GM12878 (cell line): ENCODE results near the gene SLC6A8. TPM values are rescaled to one million over a fixed set of nuclear protein-coding genes. Genes with fewer than 3 reads are reported as not detected.

ENCODE experiments used
- ATAC-seq: fragments of 200-7000 bp; cut with Tn5 transposase; 3 replicates; pipeline ENCODE4 v1.9.1; 2020; ENCODE audit warnings: mild to moderate bottlenecking, moderate library complexity
- BruUV-seq: library from RNA; stranded (reverse); fragments of 400-500 nt; replicated peaks from 2 replicates; lab custom pipeline; 2021; lab: Mats Ljungman, UMichigan
- CTCF ChIA-PET: fragments of 300-600 bp; sonication (Branson Sonifier 250); formaldehyde crosslinking; extraction: SDS; loops from one replicate; lab custom pipeline; 2021; ENCODE audit warnings: inconsistent platforms; lab: Yijun Ruan, JAX
- POLR2A ChIA-PET: fragments of 350-600 bp; formaldehyde crosslinking; extraction: SDS; loops from one replicate; lab custom pipeline; 2021; ENCODE audit warnings: inconsistent platforms; lab: Charles Lee
- RAD21 ChIA-PET: fragments of 300-600 bp; sonication (Branson Sonifier 250); formaldehyde crosslinking; loops from one replicate; lab custom pipeline; 2023; ENCODE audit warnings: antibody characterized with exemption; ENCODE audit not compliant: unreplicated experiment; lab: Charles Lee
- SMC1A ChIA-PET: fragments of 300-600 bp; sonication (Branson Sonifier 250); formaldehyde crosslinking; loops from one replicate; lab custom pipeline; 2023; ENCODE audit not compliant: unreplicated experiment, uncharacterized antibody; lab: Charles Lee
- DNase-seq: peaks from one replicate; pipeline ENCODE4 v3.0.0-alpha.2; 2011; ENCODE audit warnings: low read depth, low spot score
- FAIRE-seq: peaks from 3 replicates; lab custom pipeline; 2011; peaks lifted over from hg19 to GRCh38; lab: Jason Lieb, UNC
- H2AFZ ChIP-seq: 2 replicates; pipeline ENCODE4 v1.6.0; 2011; ENCODE audit warnings: low read depth, low read length, control low read depth; ENCODE audit not compliant: control insufficient read depth
- H3K27ac ChIP-seq: 2 replicates; pipeline ENCODE4 v1.5.1; 2011; ENCODE audit warnings: control low read depth; ENCODE audit not compliant: control insufficient read depth, insufficient read depth
- H3K27me3 ChIP-seq, 2 experiments: replicated peaks in 1 of 2; 2 replicates each; pipeline versions ENCODE4 v1.6.0 to v1.6.1; 2011; ENCODE audit warnings: low read length in 1 of 2; ENCODE audit not compliant: control insufficient read depth in 2 of 2, insufficient read depth in 2 of 2
- H3K36me3 ChIP-seq, 2 experiments: 2 replicates each; pipeline ENCODE4 v1.5.1; 2011; ENCODE audit warnings: low read length in 1 of 2; ENCODE audit not compliant: control insufficient read depth in 2 of 2, insufficient read depth in 2 of 2
- H3K4me1 ChIP-seq: 2 replicates; pipeline ENCODE4 v1.6.1; 2011; ENCODE audit warnings: mild to moderate bottlenecking, low read length, moderate library complexity, mixed read lengths; ENCODE audit not compliant: control insufficient read depth, insufficient read depth
- H3K4me2 ChIP-seq: 2 replicates; pipeline ENCODE4 v1.6.0; 2011; ENCODE audit warnings: control low read depth; ENCODE audit not compliant: control insufficient read depth, insufficient read depth
- H3K4me3 ChIP-seq: fragments of 200-600 bp; sonication (generic); 2 replicates; pipeline ENCODE4 v1.5.1; 2016
- H3K79me2 ChIP-seq: 2 replicates; pipeline ENCODE4 v1.6.0; 2011; ENCODE audit warnings: low read length; ENCODE audit not compliant: control insufficient read depth, insufficient read depth
- H3K9ac ChIP-seq: 2 replicates; pipeline ENCODE4 v1.8.0; 2011; ENCODE audit warnings: low read length, control low read depth, mixed read lengths; ENCODE audit not compliant: control insufficient read depth, insufficient read depth
- H3K9me3 ChIP-seq: replicated peaks from 3 replicates; pipeline ENCODE4 v1.5.1; 2011; ENCODE audit warnings: mild to moderate bottlenecking, low read length; ENCODE audit not compliant: control insufficient read depth, insufficient read depth
- H4K20me1 ChIP-seq: 2 replicates; pipeline ENCODE4 v1.6.0; 2011; ENCODE audit not compliant: control insufficient read depth, insufficient read depth
- DPF2 ChIP-seq: fragments of 450-650 bp; IDR thresholded peaks from 2 replicates; pipeline ENCODE4 v1.6.1; 2017; ENCODE audit warnings: mild to moderate bottlenecking
- EP300 ChIP-seq, 2 experiments: fragments of 150-350 bp in 1 of 2; IDR thresholded peaks; 2 replicates each; pipeline ENCODE4 v1.6.1; 2011 to 2012; ENCODE audit warnings: low read depth in 2 of 2, low read length in 2 of 2, borderline replicate concordance in 1 of 2, improper control_type of control experiment in 1 of 2, inconsistent platforms in 1 of 2; ENCODE audit not compliant: control insufficient read depth in 1 of 2
- GATAD2B ChIP-seq: fragments of 450-650 bp; conservative IDR thresholded peaks from 2 replicates; pipeline ENCODE4 v1.6.1; 2017; ENCODE audit warnings: low read depth, mild to moderate bottlenecking, moderate library complexity
- MTA3 ChIP-seq: IDR thresholded peaks from 2 replicates; pipeline ENCODE4 v1.6.1; 2012; ENCODE audit warnings: low read length, inconsistent platforms, borderline replicate concordance
- NR2C1 ChIP-seq: fragments of 450-650 bp; IDR thresholded peaks from 2 replicates; pipeline ENCODE4 v1.6.1; 2017; ENCODE audit warnings: antibody characterized with exemption, mild to moderate bottlenecking, moderate library complexity
- NR2F1 ChIP-seq: fragments of 450-650 bp; conservative IDR thresholded peaks from 2 replicates; pipeline ENCODE4 v1.6.1; 2017; ENCODE audit warnings: mild to moderate bottlenecking
- RAD51 ChIP-seq: fragments of 450-650 bp; IDR thresholded peaks from 2 replicates; pipeline ENCODE4 v1.6.1; 2016; ENCODE audit warnings: moderate library complexity, mild to moderate bottlenecking, inconsistent platforms
- RUNX3 ChIP-seq: IDR thresholded peaks from 2 replicates; pipeline ENCODE4 v1.6.1; 2012; ENCODE audit warnings: low read length, inconsistent platforms
- SP1 ChIP-seq: IDR thresholded peaks from one replicate; pipeline ENCODE4 v1.6.1; 2011; ENCODE audit warnings: low read depth, low read length
- SPI1 ChIP-seq: IDR thresholded peaks from 2 replicates; pipeline ENCODE4 v1.6.1; 2011; ENCODE audit warnings: low read depth, mild to moderate bottlenecking, low read length, moderate library complexity, borderline replicate concordance; ENCODE audit not compliant: insufficient read depth
- SREBF2 ChIP-seq: IDR thresholded peaks from 2 replicates; pipeline ENCODE4 v1.6.1; 2012; ENCODE audit warnings: mild to moderate bottlenecking, low read length
- TBL1XR1 ChIP-seq: IDR thresholded peaks from 2 replicates; pipeline ENCODE4 v1.6.1; 2012; ENCODE audit warnings: low read depth, low read length, improper control_type of control experiment
- TCF3 ChIP-seq: IDR thresholded peaks from 2 replicates; pipeline ENCODE4 v1.6.1; 2012; ENCODE audit warnings: low read depth, mild to moderate bottlenecking, low read length, borderline replicate concordance; ENCODE audit not compliant: insufficient read depth
- YY1 ChIP-seq: IDR thresholded peaks from 2 replicates; pipeline ENCODE4 v1.6.1; 2011; ENCODE audit warnings: low read depth, mild to moderate bottlenecking, low read length
- ZNF217 ChIP-seq: fragments of 450-650 bp; IDR thresholded peaks from 2 replicates; pipeline ENCODE4 v1.6.1; 2017; ENCODE audit warnings: antibody characterized with exemption, mild to moderate bottlenecking
- ZSCAN29 ChIP-seq: fragments of 450-650 bp; IDR thresholded peaks from 2 replicates; pipeline ENCODE4 v1.6.1; 2017; ENCODE audit warnings: mild to moderate bottlenecking, moderate library complexity
- WGBS: methylation state at CpG from one replicate; pipeline ENCODE4 v1.1.6; 2016; ENCODE audit warnings: low lambda C conversion rate; ENCODE audit not compliant: insufficient replicate concordance, insufficient coverage; ENCODE audit errors: missing lambda C conversion rate; 5-methylcytosine and 5-hydroxymethylcytosine counted together
- in situ Hi-C: fragments of 300-500 bp; cut with MboI; formaldehyde crosslinking; loops from 9 replicates; pipeline ENCODE4 v1.14.3; 2018; ENCODE audit warnings: mixed read lengths
- intact Hi-C: fragments of 100-400 bp; cut with micrococcal nuclease; formaldehyde crosslinking; loops from one replicate; pipeline ENCODE4 v1.14.2; 2022; ENCODE audit not compliant: unreplicated experiment
- polyA plus RNA-seq, 11 experiments: library from polyadenylated mRNA; depleted of rRNA in 4 of 11; unstranded in 6 of 11; stranded (reverse) in 5 of 11; fragments of >200 nt; fragmentation: Nextera tagmentation in 4 of 11; fragmentation: Illumina TruSeq in 1 of 11; extraction: Ambion mirVana in 4 of 11; extraction: Trizol in 1 of 11; gene quantifications; 1 replicate in 1 of 11; 2 replicates in 10 of 11; pipeline versions ENCODE4 v1.2.1 to v1.2.3, GENCODE V29; 2011 to 2016; ENCODE audit warnings: inconsistent platforms in 2 of 11, missing spikeins in 2 of 11, low read depth in 1 of 11
- total RNA-seq, 4 experiments: library from RNA; depleted of rRNA in 3 of 4; stranded (reverse); fragments of >200 nt in 3 of 4; fragmentation: Illumina TruSeq in 1 of 4; extraction: Trizol in 1 of 4; gene quantifications; 2 replicates each; pipeline versions ENCODE4 v1.2.1 to v1.2.3, GENCODE V29; 2013 to 2021

The SLC6A8 gene
- total and polyA plus RNA-seq, 10 of the 15 experiments (the other 5 are each of a cell fraction or from before 2014, with no cell fraction given): 0.01 to 0.72 (median 0.17) TPM; not detected in 6

- no peaks in the 10 kb centered on the region for H3K79me2 ChIP-seq
- intact Hi-C loops (no loop called here), in situ Hi-C loops (no loop called here)
- no TSS peak for BruUV-seq
- no peak overlapping the region for H3K4me3 ChIP-seq
- H3K9ac ChIP-seq: no peak overlapping the region
- SMC1A ChIA-PET: no interaction called here
- CTCF ChIA-PET: interaction anchor here (0.9 kb wide), 1 partner anchor 103 kb away, joined by 3 read pairs; no protein-coding TSS in a partner anchor
- RAD21 ChIA-PET: no interaction called here
- peaks cover 0 to 3% of the 10 kb centered on the region in 2 experiments; a peak in 3 of 4 replicates for H3K27me3 ChIP-seq
- no peaks in the 10 kb centered on the region; the same call in 2 of the 3 replicates for H3K9me3 ChIP-seq
- no peak overlapping the region for H2AFZ ChIP-seq
- no peak overlapping the region for H3K4me2 ChIP-seq
- H3K4me1 ChIP-seq: no peaks in the 10 kb centered on the region
- POLR2A ChIA-PET: no interaction called here
- FAIRE-seq (no peak), ATAC-seq (no peak), DNase-seq (no peak)
- TF ChIP-seq SREBF2 (no peak), ZSCAN29 (no peak), MTA3 (no peak), RUNX3 (no peak), NR2F1 (no peak), TCF3 (no peak), TBL1XR1 (no peak), SPI1 (no peak), ZNF217 (no peak), NR2C1 (no peak), SP1 (no peak), YY1 (no peak), GATAD2B (no peak), RAD51 (no peak), DPF2 (no peak), EP300 (IDR thresholded peaks at IDR 0.05; ENCODE audit: borderline replicate concordance in 1 of 2, control insufficient read depth in 1 of 2, low read depth in 2 of 2, low read length in 2 of 2) (no peak)
- H4K20me1 ChIP-seq: no peaks in the 10 kb centered on the region
- 40% methylated on average over 34 of the region's 48 CpGs for WGBS
- H3K27ac ChIP-seq: no peak overlapping the region
- no peaks in the 10 kb centered on the region for H3K36me3 ChIP-seq
Observed at GRCh38 chrX:153642655-153643430, 44.9 kb upstream of the SLC6A8 start.
